Measurements from ENCODE around the gene CHRNA3.

The CHRNA3 gene
- total RNA-seq = 0 reads per million in 4 donors

DNA sequence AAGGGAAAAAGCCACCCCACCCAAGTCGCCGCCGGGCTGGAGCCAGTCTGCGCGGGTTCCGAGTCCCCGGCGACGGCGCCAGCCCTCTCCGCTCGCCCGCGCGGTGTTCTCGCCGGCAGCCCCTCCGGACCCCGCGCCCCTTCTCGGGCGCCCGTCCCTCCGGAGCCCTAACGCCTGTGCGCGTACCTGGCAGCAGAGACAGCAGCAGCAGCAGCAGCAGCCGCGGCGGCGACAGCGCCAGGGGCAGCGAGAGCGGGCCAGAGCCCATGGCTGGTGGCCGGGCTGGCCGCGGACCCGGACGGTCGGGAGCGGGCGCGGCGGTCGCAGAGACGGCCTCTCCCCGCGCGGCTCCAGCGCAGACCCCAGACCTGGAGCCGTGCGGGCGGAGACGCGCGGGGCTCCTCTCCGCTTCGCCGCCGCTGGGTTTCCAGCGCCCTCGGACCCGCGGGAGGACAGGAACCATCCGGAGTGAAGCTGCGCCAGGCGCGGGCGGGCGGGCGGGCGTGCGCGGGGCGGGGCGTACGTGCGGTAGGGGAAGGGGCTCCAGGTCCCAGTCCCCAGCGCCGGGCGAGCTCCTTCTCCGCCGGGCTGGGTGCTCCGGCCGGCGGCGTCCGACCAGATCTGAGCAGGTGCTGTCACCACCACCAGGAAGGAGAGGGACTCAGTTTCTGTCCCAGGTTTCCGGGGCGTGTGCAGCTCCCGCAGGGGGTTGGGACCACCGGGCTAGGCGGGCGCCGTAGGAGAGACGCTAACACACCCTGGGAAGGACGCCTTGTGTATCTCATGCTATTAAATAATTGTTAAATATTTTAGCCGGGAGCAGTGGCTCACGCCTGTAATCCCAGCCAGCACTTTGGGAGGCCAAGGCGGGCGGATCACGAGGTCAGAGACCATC lies at the start of gene CHRNA3:
Gene CHRNA3 (minus strand): TSS at position 470 of the 895 bp plus-strand sequence. CDS start 202 bp downstream, at position 268.
- DNase-seq = no peak

GRCh38 chr15:78668987-78669386 lies 48.2 kb upstream of the CHRNA3 start:
- no peak for DNase-seq

- no peak for DNase-seq
Measured at GRCh38 chr15:78667578-78668236, 46.9 kb upstream of the CHRNA3 start.

DNA sequence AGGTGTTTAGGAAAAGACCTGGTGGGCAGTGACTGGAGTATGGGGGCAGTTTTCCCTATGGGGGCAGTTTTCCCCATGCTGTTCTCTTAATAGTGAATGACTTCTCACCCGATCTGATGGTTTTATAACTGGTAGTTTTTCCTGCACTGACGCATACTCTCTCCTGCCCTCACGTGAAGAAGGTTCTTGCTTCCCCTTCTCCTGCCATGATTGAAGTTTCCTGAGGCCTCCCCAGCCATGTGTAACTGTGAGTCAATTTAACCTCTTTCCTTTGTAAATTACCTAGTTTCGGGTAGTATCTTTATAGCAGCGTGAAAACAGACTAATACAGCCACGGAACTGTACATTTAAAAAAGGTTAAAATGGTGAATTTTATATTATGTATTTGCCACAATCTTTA lies 45.2 kb upstream of the CHRNA3 start:
- DNase-seq = no peak

GRCh38 chr15:78663703-78664102 lies 42.9 kb upstream of the CHRNA3 start:
- DNase-seq = no peak

- no peak for DNase-seq
Measured at GRCh38 chr15:78662028-78662427, 41.2 kb upstream of the CHRNA3 start.

- DNase-seq = no peak
Measured at GRCh38 chr15:78661001-78661400, 40.2 kb upstream of the CHRNA3 start.

DNA sequence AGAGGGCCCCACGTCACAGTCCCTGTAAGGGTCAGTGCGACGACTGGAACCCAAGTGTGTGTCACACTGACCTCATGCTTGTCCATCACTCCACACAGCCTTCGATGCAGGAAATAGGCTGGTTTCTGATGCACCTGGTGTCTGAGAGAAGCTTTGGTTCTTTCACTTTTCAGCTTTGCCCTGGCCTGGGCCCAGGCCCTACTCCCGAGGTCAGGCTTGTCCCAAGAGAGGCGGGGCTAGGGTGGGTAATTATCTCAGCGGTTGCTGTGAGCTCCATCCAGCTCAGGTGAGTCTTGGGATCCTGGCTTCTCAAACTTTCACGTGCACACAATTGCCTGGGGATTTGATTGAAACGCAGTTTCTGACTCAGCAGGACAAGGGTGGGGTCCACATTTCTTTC lies 39.8 kb upstream of the CHRNA3 start:
- DNase-seq = no peak

GRCh38 chr15:78658823-78659222 lies 38.0 kb upstream of the CHRNA3 start:
- DNase-seq = no peak

DNA sequence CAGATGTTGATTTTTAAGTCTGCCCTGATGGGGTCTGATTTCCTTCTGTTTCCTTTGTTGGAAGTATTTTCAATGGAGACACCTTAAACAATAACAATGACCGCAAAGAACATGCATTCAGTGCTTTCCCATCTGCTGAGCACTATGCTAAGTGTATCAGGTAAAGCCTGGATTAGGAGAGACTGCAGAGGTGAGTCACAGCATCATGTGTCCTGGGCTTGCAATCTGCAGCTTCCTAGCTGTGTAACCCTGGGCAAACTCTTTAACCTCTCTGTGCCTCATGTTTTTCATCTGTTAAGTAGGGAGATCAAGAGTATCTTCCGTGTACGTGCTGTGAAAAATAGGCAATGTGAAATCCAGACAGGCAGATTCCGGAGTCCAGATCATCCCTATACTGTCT lies 33.5 kb upstream of the CHRNA3 start:
- no peak for DNase-seq

DNA sequence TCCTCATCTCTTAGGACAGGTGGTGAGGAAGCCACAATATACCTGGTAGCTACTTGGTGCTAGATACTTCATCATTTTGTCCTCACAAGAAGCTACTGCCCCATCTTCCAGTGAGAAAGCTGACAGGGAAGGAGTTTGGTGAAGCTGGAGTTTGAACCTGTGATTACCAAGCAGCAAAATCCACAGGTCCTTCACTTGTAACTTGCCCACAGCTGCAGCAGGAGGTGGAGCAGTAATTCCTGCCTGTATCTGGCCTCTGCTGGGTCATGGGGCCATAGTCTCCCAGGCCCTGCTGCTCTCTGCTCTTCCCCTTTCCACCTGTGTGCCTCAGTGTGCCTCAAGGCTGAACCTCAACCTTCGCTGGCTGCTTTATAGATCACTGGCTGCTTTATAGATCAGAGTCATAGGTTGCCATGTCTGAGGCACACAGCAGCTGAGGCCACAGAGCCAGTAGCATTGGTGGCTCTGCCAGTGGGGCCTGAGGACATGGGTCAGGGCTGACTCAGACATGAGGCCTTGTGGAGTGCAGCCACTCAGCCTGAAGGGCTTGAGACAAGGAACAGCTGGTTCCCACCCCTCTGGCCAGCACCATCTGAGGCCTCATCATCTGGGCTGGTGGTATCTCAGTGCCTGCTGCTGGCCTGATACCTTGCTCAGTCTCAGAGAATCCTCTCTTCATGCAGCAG lies 31.3 kb upstream of the CHRNA3 start:
- no peak for DNase-seq

DNA sequence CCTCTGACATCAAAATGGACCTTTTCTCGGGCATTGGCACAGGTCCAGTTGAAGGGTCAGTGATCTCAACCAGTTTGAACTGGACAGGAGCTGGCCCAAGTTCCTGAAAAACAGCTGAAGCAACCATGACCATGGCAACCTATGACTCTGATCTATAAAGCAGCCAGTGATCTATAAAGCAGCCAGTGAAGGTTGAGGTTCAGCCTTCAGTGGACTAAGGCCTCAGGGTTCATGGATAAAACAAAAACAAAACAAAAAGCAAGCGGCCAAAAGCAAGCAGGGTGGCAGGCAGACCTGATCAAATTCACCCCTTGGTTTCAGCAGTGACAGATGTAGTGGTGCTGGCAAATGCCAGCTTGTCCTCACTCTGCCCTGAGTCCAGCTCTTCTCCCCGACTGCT lies 30.2 kb upstream of the CHRNA3 start:
- DNase-seq = no peak

- no peak for DNase-seq
Measured at GRCh38 chr15:78650022-78650421, 29.2 kb upstream of the CHRNA3 start.

- DNase-seq = no peak
Measured at GRCh38 chr15:78645009-78645408, 24.2 kb upstream of the CHRNA3 start.

- DNase-seq = no peak
Measured at GRCh38 chr15:78642331-78642730, 21.5 kb upstream of the CHRNA3 start.

DNA sequence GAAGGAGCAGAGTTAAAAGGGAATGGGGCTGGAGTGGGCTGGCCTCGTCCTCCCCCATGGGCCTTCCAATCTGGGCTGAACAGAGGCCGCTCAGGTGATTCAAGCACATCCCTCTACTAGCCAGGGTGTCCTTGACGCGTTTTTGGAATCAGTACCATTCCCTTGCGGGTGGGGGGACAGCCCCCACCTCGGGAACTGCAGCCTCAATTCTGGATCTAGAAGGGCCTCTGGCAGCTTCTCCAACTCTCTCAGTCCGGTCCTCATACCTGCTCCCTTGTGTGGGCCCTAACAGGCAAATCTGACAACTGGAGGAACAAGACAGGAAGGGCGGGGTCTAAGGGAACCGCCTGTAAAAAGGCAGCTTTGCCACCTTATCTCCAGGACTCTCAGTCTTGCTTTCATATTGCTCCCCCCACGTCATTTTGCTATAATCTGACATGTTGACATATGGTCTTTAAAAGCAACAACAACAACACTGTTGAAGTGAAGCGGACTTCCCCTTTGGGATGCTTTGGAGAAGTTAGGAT lies 21.0 kb upstream of the CHRNA3 start:
- DNase-seq = no peak

- DNase-seq = no peak
Measured at GRCh38 chr15:78641102-78641748, 20.4 kb upstream of the CHRNA3 start, which contains the start of gene CHRNB4. CHRNB4 (minus strand) TSS chr15:78641210; CDS start chr15:78641133, 77 bp downstream.

- DNase-seq = no peak
Measured at GRCh38 chr15:78640527-78641101, 19.8 kb upstream of the CHRNA3 start.

DNA sequence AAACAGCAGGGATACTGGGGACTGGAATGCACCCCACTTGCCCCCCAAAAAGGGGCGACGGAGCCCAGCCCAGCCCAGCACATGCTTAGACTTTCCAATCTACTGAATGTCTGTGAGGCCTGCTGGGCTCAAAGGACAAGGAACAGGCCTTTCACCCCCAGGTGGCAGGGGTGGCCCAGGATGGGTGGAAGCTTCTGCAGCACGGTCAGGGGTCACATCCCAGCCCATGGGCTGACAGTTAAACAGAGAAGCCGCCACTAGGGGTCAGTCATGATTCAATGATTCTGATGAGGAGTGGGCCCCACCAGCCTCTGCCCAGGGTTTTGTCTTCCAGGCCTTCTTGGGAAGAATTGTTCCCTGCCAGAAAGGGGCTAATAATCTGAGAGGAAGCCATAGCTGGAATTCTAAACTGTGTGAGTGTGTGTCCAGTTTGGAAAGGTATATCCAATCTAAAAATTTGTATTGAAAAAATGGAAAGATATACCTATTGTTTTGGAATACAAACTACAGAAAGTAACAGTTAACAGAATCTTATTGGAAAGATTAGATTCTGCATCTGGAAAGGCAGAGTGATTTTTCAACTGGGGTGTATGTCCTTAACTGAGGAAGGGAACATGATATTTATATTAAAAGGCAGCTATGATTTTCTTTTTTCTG lies 18.0 kb upstream of the CHRNA3 start:
- DNase-seq = peak in 1 of 5 donors; percentile 31

GRCh38 chr15:78637776-78638435 lies 17.1 kb upstream of the CHRNA3 start:
- DNase-seq = no peak

GRCh38 chr15:78636378-78636859 lies 15.6 kb upstream of the CHRNA3 start:
- DNase-seq = no peak

All from T-helper 1 cell (primary cell).